ENCODE results near the gene SPIRE2. TPM values are rescaled to one million over a fixed set of nuclear protein-coding genes. Genes with fewer than 3 reads are reported as not detected.

Gene SPIRE2
- total and polyA plus RNA-seq, 2 experiments from 2014 or later = 0.55 to 3.6 TPM

GRCh38 chr16:89826531-89827382 is 1.5 kb upstream of the SPIRE2 start:
- no peaks in the 10 kb centered on the region for H4K20me1 ChIP-seq (ENCODE audit: insufficient read depth)
- TF ChIP-seq EZH2phosphoT487 (IDR thresholded peaks at IDR 0.05; ENCODE audit: insufficient read depth, low read depth) = no peak
- TF ChIP-seq EZH2 (IDR thresholded peaks at IDR 0.05; ENCODE audit: insufficient read depth, poor library complexity, severe bottlenecking) = no peak
- H3K4me1 ChIP-seq (ENCODE audit: insufficient read depth) = no peaks in the 10 kb centered on the region
- no peaks in the 10 kb centered on the region for H3K79me2 ChIP-seq (ENCODE audit: insufficient read depth)
- H3K9me2 ChIP-seq (ENCODE audit: insufficient read depth) = no peaks in the 10 kb centered on the region
- no peak overlapping the region for H3K9ac ChIP-seq
- H3F3A ChIP-seq (ENCODE audit: insufficient read depth) = no peaks in the 10 kb centered on the region
- in situ Hi-C loops (cut with MboI) = no loop called here
- WGBS, 2 experiments (ENCODE audit: low coverage in 1 of 2, low lambda C conversion rate in 2 of 2, missing lambda C conversion rate in 2 of 2) = 90 to 94% methylated on average over 25 to 26 of the region's 26 CpGs
- H3K27ac ChIP-seq = no peak overlapping the region
- DNase-seq = no peak
- H2AFZ ChIP-seq = no peak overlapping the region
- no peaks in the 10 kb centered on the region for H3K27me3 ChIP-seq (replicated peaks; ENCODE audit: insufficient read depth)
- no peaks in the 10 kb centered on the region for H3K9me3 ChIP-seq (ENCODE audit: low read depth)
- no peak overlapping the region for H3K4me2 ChIP-seq (ENCODE audit: unreplicated experiment)
- no peak overlapping the region for H3K4me3 ChIP-seq
- H3K36me3 ChIP-seq (ENCODE audit: low read depth) = no peaks in the 10 kb centered on the region

- DNase-seq = peak; percentile 55
- Histone ChIP-seq H3K27me3 (replicated peaks; ENCODE audit: insufficient read depth) (no peaks in the 10 kb centered on the region), H4K20me1 (ENCODE audit: insufficient read depth) (no peaks in the 10 kb centered on the region), H3K4me2 (ENCODE audit: unreplicated experiment) (peak overlapping the region; percentile 56), H2AFZ (peak overlapping the region; percentile 59), H3K9me3 (ENCODE audit: low read depth) (no peaks in the 10 kb centered on the region), H3K4me3 (peak overlapping the region; percentile 67), H3K9ac (peak overlapping the region; percentile 39; the same call in 1 of the 2 replicates), H3F3A (ENCODE audit: insufficient read depth) (no peaks in the 10 kb centered on the region), H3K4me1 (ENCODE audit: insufficient read depth) (no peaks in the 10 kb centered on the region), H3K79me2 (ENCODE audit: insufficient read depth) (no peaks in the 10 kb centered on the region), H3K36me3 (ENCODE audit: low read depth) (no peaks in the 10 kb centered on the region), H3K9me2 (ENCODE audit: insufficient read depth) (no peaks in the 10 kb centered on the region), H3K27ac (no peak overlapping the region)
- 18 to 19% methylated on average over 28 to 31 of the region's 43 CpGs for WGBS, 2 experiments (ENCODE audit: low coverage in 1 of 2, low lambda C conversion rate in 2 of 2, missing lambda C conversion rate in 2 of 2)
- no peak for TF ChIP-seq EZH2 (IDR thresholded peaks at IDR 0.05; ENCODE audit: insufficient read depth, poor library complexity, severe bottlenecking)
- in situ Hi-C loops (cut with MboI) = no loop called here
Measured at GRCh38 chr16:89827383-89828198, 684 bp upstream of the SPIRE2 start.

GRCh38 chr16:89828870-89829629 is 775 bp downstream of the SPIRE2 start:
- 18 to 30% methylated on average over 15 to 26 of the region's 26 CpGs for WGBS, 2 experiments (ENCODE audit: low coverage in 1 of 2, low lambda C conversion rate in 2 of 2, missing lambda C conversion rate in 2 of 2)
- H4K20me1 ChIP-seq (ENCODE audit: insufficient read depth) = no peaks in the 10 kb centered on the region
- no peaks in the 10 kb centered on the region for H3K9me2 ChIP-seq (ENCODE audit: insufficient read depth)
- no peaks in the 10 kb centered on the region for H3K36me3 ChIP-seq (ENCODE audit: low read depth)
- TF ChIP-seq EZH2 (IDR thresholded peaks at IDR 0.05; ENCODE audit: insufficient read depth, poor library complexity, severe bottlenecking) (no peak), EZH2phosphoT487 (IDR thresholded peaks at IDR 0.05; ENCODE audit: insufficient read depth, low read depth) (no peak)
- no peaks in the 10 kb centered on the region for H3K27me3 ChIP-seq (replicated peaks; ENCODE audit: insufficient read depth)
- no peaks in the 10 kb centered on the region for H3F3A ChIP-seq (ENCODE audit: insufficient read depth)
- H3K4me3 ChIP-seq = peak overlapping the region; percentile 57
- no peaks in the 10 kb centered on the region for H3K79me2 ChIP-seq (ENCODE audit: insufficient read depth)
- no peaks in the 10 kb centered on the region for H3K4me1 ChIP-seq (ENCODE audit: insufficient read depth)
- peak overlapping the region; percentile 48 for H3K4me2 ChIP-seq (ENCODE audit: unreplicated experiment)
- no peak for DNase-seq
- H3K27ac ChIP-seq = no peak overlapping the region
- no peaks in the 10 kb centered on the region for H3K9me3 ChIP-seq (ENCODE audit: low read depth)
- H3K9ac ChIP-seq = no peak overlapping the region
- in situ Hi-C loops (cut with MboI) = no loop called here
- H2AFZ ChIP-seq = no peak overlapping the region
